ENCODE results near the gene ZNF25.

Gene ZNF25

GRCh38 chr10:37960591-37961137 lies 15.8 kb downstream of the ZNF25 start:
- no peak for TF ChIP-seq ISL1 (CRISPR knock-in tag; IDR thresholded peaks at IDR 0.05)
- TF ChIP-seq ZNF565 (CRISPR knock-in tag; conservative IDR thresholded peaks at IDR 0.05; ENCODE audit: low read depth), result no peak
- no peak for TF ChIP-seq OSR1 (CRISPR knock-in tag; IDR thresholded peaks at IDR 0.05)
- TF ChIP-seq ZC3H10 (CRISPR knock-in tag; IDR thresholded peaks at IDR 0.05), result no peak
- TF ChIP-seq, protein P1, sequence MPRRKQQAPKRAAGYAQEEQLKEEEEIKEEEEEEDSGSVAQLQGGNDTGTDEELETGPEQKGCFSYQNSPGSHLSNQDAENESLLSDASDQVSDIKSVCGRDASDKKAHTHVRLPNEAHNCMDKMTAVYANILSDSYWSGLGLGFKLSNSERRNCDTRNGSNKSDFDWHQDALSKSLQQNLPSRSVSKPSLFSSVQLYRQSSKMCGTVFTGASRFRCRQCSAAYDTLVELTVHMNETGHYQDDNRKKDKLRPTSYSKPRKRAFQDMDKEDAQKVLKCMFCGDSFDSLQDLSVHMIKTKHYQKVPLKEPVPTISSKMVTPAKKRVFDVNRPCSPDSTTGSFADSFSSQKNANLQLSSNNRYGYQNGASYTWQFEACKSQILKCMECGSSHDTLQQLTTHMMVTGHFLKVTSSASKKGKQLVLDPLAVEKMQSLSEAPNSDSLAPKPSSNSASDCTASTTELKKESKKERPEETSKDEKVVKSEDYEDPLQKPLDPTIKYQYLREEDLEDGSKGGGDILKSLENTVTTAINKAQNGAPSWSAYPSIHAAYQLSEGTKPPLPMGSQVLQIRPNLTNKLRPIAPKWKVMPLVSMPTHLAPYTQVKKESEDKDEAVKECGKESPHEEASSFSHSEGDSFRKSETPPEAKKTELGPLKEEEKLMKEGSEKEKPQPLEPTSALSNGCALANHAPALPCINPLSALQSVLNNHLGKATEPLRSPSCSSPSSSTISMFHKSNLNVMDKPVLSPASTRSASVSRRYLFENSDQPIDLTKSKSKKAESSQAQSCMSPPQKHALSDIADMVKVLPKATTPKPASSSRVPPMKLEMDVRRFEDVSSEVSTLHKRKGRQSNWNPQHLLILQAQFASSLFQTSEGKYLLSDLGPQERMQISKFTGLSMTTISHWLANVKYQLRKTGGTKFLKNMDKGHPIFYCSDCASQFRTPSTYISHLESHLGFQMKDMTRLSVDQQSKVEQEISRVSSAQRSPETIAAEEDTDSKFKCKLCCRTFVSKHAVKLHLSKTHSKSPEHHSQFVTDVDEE (CRISPR knock-in tag; IDR thresholded peaks at IDR 0.05), result no peak
- no peak for TF ChIP-seq CSRNP3 (CRISPR knock-in tag; IDR thresholded peaks at IDR 0.05)
- TF ChIP-seq CREB5 (CRISPR knock-in tag; IDR thresholded peaks at IDR 0.05; ENCODE audit: low read depth), result no peak
- TF ChIP-seq ZFP3 (CRISPR knock-in tag; IDR thresholded peaks at IDR 0.05), result no peak
- ATAC-seq, result no peak

DNA sequence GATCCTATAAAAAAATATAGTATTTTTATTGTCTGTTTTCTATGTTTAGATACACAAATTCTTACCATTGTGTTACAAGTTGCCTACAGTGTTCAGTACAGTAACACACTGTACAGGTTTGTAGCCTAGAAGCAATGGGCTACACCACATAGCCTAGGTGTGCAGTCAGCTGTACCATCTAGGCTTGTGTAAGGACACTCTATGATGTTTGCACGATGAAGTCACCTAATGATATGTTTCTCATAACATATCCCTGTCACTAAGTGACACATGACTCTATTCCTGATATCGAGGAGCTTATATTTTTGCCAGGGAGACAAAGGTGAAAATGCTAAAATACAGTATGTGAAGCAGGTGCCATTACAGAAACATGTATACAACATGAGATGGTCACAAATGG lies 18.6 kb downstream of the ZNF25 start:
- ATAC-seq, result no peak
- TF ChIP-seq ESRRG (CRISPR knock-in tag; IDR thresholded peaks at IDR 0.05), result no peak

DNA sequence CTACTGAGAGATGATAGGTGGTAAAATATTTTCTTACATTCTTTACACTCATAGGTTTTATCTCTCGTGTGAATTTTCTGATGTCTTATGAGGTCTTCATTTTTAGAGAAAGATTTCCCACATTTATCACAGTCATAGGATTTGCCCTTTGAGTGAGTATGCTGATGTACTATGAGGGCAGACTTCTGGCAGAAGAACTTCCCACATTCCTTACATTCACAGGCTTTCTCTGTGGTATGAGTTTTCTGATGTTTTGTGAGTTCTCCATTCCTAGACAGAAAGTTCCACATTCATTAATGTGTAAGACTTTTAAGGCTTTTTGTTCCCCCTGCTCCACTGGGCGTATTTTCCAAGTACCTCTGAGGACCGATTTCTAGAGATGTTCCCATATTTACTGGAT lies 23.5 kb downstream of the ZNF25 start:
- TF ChIP-seq, protein P2, sequence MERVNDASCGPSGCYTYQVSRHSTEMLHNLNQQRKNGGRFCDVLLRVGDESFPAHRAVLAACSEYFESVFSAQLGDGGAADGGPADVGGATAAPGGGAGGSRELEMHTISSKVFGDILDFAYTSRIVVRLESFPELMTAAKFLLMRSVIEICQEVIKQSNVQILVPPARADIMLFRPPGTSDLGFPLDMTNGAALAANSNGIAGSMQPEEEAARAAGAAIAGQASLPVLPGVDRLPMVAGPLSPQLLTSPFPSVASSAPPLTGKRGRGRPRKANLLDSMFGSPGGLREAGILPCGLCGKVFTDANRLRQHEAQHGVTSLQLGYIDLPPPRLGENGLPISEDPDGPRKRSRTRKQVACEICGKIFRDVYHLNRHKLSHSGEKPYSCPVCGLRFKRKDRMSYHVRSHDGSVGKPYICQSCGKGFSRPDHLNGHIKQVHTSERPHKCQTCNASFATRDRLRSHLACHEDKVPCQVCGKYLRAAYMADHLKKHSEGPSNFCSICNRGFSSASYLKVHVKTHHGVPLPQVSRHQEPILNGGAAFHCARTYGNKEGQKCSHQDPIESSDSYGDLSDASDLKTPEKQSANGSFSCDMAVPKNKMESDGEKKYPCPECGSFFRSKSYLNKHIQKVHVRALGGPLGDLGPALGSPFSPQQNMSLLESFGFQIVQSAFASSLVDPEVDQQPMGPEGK (CRISPR knock-in tag; IDR thresholded peaks at IDR 0.05; ENCODE audit: borderline replicate concordance), result no peak
- TF ChIP-seq ZFP3 (CRISPR knock-in tag; IDR thresholded peaks at IDR 0.05), result no peak
- TF ChIP-seq OSR1 (CRISPR knock-in tag; IDR thresholded peaks at IDR 0.05), result no peak
- no peak for TF ChIP-seq CSRNP3 (CRISPR knock-in tag; IDR thresholded peaks at IDR 0.05)
- no peak for TF ChIP-seq ZNF565 (CRISPR knock-in tag; conservative IDR thresholded peaks at IDR 0.05; ENCODE audit: low read depth)
- TF ChIP-seq BACH2 (CRISPR knock-in tag; IDR thresholded peaks at IDR 0.05; ENCODE audit: borderline replicate concordance), result no peak
- TF ChIP-seq TCF4 (CRISPR knock-in tag; IDR thresholded peaks at IDR 0.05; ENCODE audit: borderline replicate concordance), result no peak
- TF ChIP-seq SNAI2 (CRISPR knock-in tag; IDR thresholded peaks at IDR 0.05), result no peak
- no peak for TF ChIP-seq GLIS3 (CRISPR knock-in tag; IDR thresholded peaks at IDR 0.05)
- no peak for ATAC-seq

- no peak for ATAC-seq
Observed at GRCh38 chr10:37952043-37952755, 24.2 kb downstream of the ZNF25 start.

More at GRCh38 chr10:37952043-37952755, 24.2 kb downstream of the ZNF25 start:
- TF ChIP-seq ZNF8 (CRISPR knock-in tag; IDR thresholded peaks at IDR 0.05) (no peak), CSRNP3 (CRISPR knock-in tag; IDR thresholded peaks at IDR 0.05) (no peak), POU6F1 (CRISPR knock-in tag; IDR thresholded peaks at IDR 0.05; ENCODE audit: borderline replicate concordance, low read depth) (no peak)

All from SK-N-SH treated with all-trans-retinoic acid at 6 μM for 48 hours (cell line).